ENCODE measurements around the gene RET. TPM values are rescaled to one million over a fixed set of nuclear protein-coding genes. Genes with fewer than 3 reads are reported as not detected.

Gene RET
- total RNA-seq, 4 donors from 2014 or later, result 1.4 to 3.9 (median 1.8) TPM

- Histone ChIP-seq H3K36me3 (no peaks in the 10 kb centered on the region), H3K4me1 (peaks cover 0 to 7% (median 0%) of the 10 kb centered on the region in 3 donors), H3K9me3 (no peaks in the 10 kb centered on the region), H3K4me3 (no peak overlapping the region), H3K27ac (no peak overlapping the region), H3K27me3 (no peaks in the 10 kb centered on the region)
- no peak for ATAC-seq
- no peak for TF ChIP-seq POLR2A (IDR thresholded peaks at IDR 0.05)
- TF ChIP-seq POLR2AphosphoS5 (IDR thresholded peaks at IDR 0.05), result no peak
- TF ChIP-seq CTCF (IDR thresholded peaks at IDR 0.05), result no peak
- TF ChIP-seq EP300 (IDR thresholded peaks at IDR 0.05), result no peak
- WGBS, 2 donors (ENCODE audit: low coverage in 1 of 2), result 80% methylated on average over 1 of the region's 10 CpGs; no CpG with 5 or more reads in 1 of the 2 donors
These were observed 39.7 kb downstream of the RET start for GRCh38 chr10:43116596-43116995.

DNA sequence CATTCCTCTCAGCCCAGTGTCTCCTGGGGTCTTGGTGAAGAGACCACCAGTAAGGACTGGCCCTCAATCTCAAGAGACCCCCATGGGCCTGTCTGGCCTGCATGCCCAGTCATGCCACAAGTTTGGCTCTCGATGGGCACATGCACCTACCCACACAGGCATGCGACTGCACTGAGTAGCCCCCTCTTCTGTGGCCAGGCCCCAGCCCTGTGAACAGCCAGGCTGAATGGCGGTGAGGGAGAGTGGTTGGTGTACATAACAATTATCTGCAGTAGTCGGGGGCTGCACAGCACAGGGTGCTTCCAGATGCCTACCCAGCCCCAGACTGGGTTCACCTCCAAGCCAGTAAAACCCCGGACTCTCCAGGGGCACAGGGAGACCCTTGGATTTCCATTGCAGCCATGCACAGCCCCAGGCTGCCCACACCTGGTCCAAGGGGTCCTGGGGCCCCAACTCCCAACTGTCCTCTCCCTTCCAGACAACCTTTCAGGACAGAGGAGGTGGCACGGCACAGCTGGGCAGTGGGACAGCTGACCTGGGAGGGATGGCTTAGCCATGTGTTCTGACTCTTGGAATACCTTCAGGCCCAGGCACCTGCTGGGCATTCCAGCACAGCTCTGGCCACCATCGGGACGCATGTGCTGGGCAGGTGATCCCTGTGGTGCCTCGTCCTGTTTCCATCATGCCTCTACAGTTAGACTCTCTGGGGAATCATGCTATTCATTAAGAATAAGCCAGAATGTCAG lies 40.3 kb downstream of the RET start:
- WGBS, 2 donors (ENCODE audit: low coverage in 1 of 2), result 56 to 83% methylated on average over 1 to 2 of the region's 9 CpGs
- ATAC-seq, result no peak
- H3K27me3 ChIP-seq, result no peaks in the 10 kb centered on the region
- no peak overlapping the region for H3K27ac ChIP-seq
- no peaks in the 10 kb centered on the region for H3K9me3 ChIP-seq
- TF ChIP-seq POLR2A (IDR thresholded peaks at IDR 0.05) (no peak), POLR2AphosphoS5 (IDR thresholded peaks at IDR 0.05) (no peak), CTCF (IDR thresholded peaks at IDR 0.05) (no peak), EP300 (IDR thresholded peaks at IDR 0.05) (no peak)
- no peak overlapping the region for H3K4me3 ChIP-seq
- H3K4me1 ChIP-seq, result peaks cover 0 to 13% (median 0%) of the 10 kb centered on the region in 3 donors
- H3K36me3 ChIP-seq, result no peaks in the 10 kb centered on the region

DNA sequence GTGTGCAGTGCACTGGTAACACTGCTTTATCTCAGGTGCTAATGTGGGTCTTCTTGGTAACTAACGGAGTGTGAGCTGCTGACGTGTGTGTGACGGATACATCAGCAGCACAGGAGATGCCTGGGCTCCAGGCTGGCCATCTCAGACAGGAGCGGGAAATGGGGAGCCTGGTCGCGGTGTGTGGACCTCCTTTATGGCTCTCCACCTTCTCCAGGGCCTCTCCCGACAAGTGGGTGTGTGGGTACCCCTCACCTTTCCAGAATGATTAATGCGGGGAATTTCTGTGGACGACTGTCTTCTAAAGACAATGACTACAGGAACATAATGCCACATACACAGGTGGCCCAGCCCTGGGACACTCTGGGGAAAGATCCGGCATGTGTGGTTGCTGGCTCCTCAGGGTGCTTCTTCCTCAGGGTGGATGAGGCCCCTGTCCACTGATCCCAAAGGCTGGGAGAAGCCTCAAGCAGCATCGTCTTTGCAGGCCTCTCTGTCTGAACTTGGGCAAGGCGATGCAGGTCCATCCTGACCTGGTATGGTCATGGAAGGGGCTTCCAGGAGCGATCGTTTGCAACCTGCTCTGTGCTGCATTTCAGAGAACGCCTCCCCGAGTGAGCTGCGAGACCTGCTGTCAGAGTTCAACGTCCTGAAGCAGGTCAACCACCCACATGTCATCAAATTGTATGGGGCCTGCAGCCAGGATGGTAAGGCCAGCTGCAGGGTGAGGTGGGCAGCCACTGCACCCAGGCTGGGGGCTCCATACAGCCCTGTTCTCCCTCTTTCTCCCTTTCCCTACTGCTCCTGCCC lies 41.1 kb downstream of the RET start:
- no peaks in the 10 kb centered on the region for H3K36me3 ChIP-seq
- no peak for ATAC-seq
- WGBS, 2 donors (ENCODE audit: low coverage in 1 of 2), result 84 to 87% methylated on average over 3 to 13 of the region's 18 CpGs
- TF ChIP-seq CTCF (IDR thresholded peaks at IDR 0.05) (no peak), EP300 (IDR thresholded peaks at IDR 0.05) (no peak), POLR2A (IDR thresholded peaks at IDR 0.05) (no peak), POLR2AphosphoS5 (IDR thresholded peaks at IDR 0.05) (no peak)
- H3K27ac ChIP-seq, result no peak overlapping the region
- no peaks in the 10 kb centered on the region for H3K9me3 ChIP-seq
- no peaks in the 10 kb centered on the region for H3K27me3 ChIP-seq
- peaks cover 0 to 13% (median 0%) of the 10 kb centered on the region in 3 donors for H3K4me1 ChIP-seq
- no peak overlapping the region for H3K4me3 ChIP-seq

GRCh38 chr10:43118631-43119415 lies 42.0 kb downstream of the RET start:
- H3K9me3 ChIP-seq, result no peaks in the 10 kb centered on the region
- no peaks in the 10 kb centered on the region for H3K36me3 ChIP-seq
- ATAC-seq, result no peak
- WGBS, 2 donors (ENCODE audit: low coverage in 1 of 2), result 80% methylated on average over 2 of the region's 19 CpGs; no CpG with 5 or more reads in 1 of the 2 donors
- peaks cover 0 to 13% (median 0%) of the 10 kb centered on the region in 3 donors for H3K4me1 ChIP-seq
- TF ChIP-seq POLR2AphosphoS5 (IDR thresholded peaks at IDR 0.05) (no peak), EP300 (IDR thresholded peaks at IDR 0.05) (no peak), POLR2A (IDR thresholded peaks at IDR 0.05) (no peak), CTCF (IDR thresholded peaks at IDR 0.05) (no peak)
- H3K27ac ChIP-seq, result no peak overlapping the region
- no peak overlapping the region for H3K4me3 ChIP-seq
- H3K27me3 ChIP-seq, result no peaks in the 10 kb centered on the region
